Sigmoid colon (tissue), 7 donors: ENCODE data around the gene TNXB. TPM values are rescaled to one million over a fixed set of nuclear protein-coding genes. Genes with fewer than 3 reads are reported as not detected.
A peak's percentile ranks its signal among the peaks of the same experiment; 100 is the strongest.

ENCODE experiments used
- DNase-seq: peaks from one replicate; pipeline ENCODE4 v3.0.0-alpha.2; 2019
- H3K27ac ChIP-seq, 4 donors: fragments of 200-600 bp; sonication (generic); one replicate each; pipeline ENCODE4 v1.5.1; 2016 to 2019; ENCODE audit warnings: mild to moderate bottlenecking in 1 of 4
- H3K27me3 ChIP-seq, 3 donors: fragments of 200-600 bp; sonication (generic); one replicate each; pipeline ENCODE4 v1.5.1; 2019; ENCODE audit warnings: mild to moderate bottlenecking in 1 of 3
- H3K36me3 ChIP-seq, 4 donors: fragments of 200-600 bp; sonication (generic); one replicate each; pipeline ENCODE4 v1.5.1; 2016 to 2019
- H3K4me1 ChIP-seq, 4 donors: fragments of 200-600 bp; sonication (generic); one replicate each; pipeline ENCODE4 v1.5.1; 2017 to 2019
- H3K4me3 ChIP-seq, 4 donors: fragments of 200-600 bp; sonication (generic); one replicate each; pipeline ENCODE4 v1.5.1; 2017 to 2019; ENCODE audit warnings: mild to moderate bottlenecking in 2 of 4, moderate library complexity in 1 of 4
- H3K9me3 ChIP-seq, 4 donors: fragments of 200-600 bp in 3 of 4; sonication (generic) in 3 of 4; one replicate each; pipeline versions ENCODE4 v1.5.1 to v1.6.1; 2013 to 2019
- EP300 ChIP-seq, 4 donors: sonication (generic); formaldehyde crosslinking; IDR thresholded peaks; one replicate each; pipeline ENCODE4 v1.6.1; 2017; ENCODE audit warnings: antibody characterized with exemption in 4 of 4
- POLR2A ChIP-seq, 2 donors: fragments of 450-650 bp; IDR thresholded peaks; one replicate each; pipeline ENCODE4 v1.6.1; 2016; ENCODE audit warnings: antibody characterized with exemption in 2 of 2, mild to moderate bottlenecking in 2 of 2, moderate library complexity in 2 of 2
- POLR2AphosphoS5 ChIP-seq, 4 donors: sonication (generic); formaldehyde crosslinking; IDR thresholded peaks; one replicate each; pipeline ENCODE4 v1.6.1; 2017; ENCODE audit warnings: antibody characterized with exemption in 4 of 4
- WGBS, 2 donors: extraction: QIAGEN DNeasy Blood & Tissue Kit; methylation state at CpG; one replicate each; pipeline ENCODE4 v1.1.7; 2013; 5-methylcytosine and 5-hydroxymethylcytosine counted together
- intact Hi-C: fragments of 100-400 bp; cut with DNase I; formaldehyde crosslinking; loops from one replicate; pipeline ENCODE4 v1.15.1; 2023
- polyA plus RNA-seq, 3 donors: library from polyadenylated mRNA; stranded (reverse); fragments of 200-250 nt; gene quantifications; one replicate each; pipeline ENCODE4 v1.2.3, GENCODE V29; 2013
- total RNA-seq, 4 donors: library from RNA; depleted of rRNA; stranded (reverse); fragments of >200 nt; gene quantifications; one replicate each; pipeline ENCODE4 v1.1.0, GENCODE V29; 2016
- TF ChIP-seq, protein P1 (sequence below), 4 experiments: fragments of 450-650 bp in 3 of 4; fragments of 200-600 bp in 1 of 4; IDR thresholded peaks; one replicate each; pipeline ENCODE4 v1.5.1; 2016 to 2019; ENCODE audit warnings: antibody characterized with exemption in 4 of 4, mild to moderate bottlenecking in 3 of 4, moderate library complexity in 2 of 4
- donor health status: healthy with polysubstance abuse.
- donor health status: Bipolar disorder and iron deficiency.
- donor health status: healthy.

The TNXB gene
- total and polyA plus RNA-seq, 7 donors, result 1.4 to 224 (median 66.0) TPM

DNA sequence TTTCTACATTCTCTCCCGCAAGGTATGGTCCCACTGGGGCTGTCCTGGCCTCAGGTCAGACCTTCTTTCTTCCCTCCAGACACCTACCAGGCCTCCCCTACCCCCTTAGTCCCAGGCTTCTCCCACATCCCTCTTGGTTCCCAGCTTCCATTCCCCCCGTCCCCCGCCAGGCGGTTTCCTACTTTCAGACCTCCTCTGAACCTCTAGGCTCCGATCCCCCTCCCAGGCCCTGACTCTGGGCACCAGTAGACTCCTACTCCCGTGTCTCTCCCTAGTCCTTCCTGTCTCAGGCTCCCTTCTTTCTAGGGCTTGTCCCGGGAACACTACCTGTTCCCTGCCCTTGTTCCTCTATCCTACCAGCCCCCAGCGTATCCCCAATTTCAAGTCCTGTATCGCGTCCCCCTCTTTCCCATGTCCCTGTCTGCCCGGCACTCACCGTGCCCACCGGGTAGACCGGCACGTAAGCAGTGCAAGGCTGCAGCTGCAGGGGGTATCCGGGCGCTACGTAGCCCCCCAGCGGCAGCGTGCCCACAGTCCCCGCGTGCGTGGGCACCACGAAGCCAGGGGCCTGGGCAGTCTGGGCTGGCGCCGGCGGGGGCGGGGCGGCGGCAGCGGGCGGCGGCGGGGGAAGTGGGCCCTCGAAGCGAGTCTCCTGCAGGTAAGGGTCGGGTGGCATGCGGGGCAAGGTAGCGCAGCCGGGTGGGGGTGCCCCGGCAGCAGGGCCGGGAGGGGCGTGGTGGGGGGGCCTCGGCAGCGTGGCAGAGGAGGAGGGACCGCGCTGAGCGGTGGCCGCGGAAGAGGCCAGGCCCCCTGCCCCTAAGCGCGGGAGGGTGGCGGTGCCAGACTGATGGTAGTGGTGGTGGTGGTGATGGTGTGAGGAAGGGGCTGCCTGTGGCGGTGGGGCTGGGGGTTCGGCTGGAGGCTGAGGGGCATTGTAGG is 41.1 kb upstream of the TNXB start:
- H3K4me1 ChIP-seq, result peaks cover 0 to 47% (median 40%) of the 10 kb centered on the region in 4 donors
- no peak for DNase-seq

DNA sequence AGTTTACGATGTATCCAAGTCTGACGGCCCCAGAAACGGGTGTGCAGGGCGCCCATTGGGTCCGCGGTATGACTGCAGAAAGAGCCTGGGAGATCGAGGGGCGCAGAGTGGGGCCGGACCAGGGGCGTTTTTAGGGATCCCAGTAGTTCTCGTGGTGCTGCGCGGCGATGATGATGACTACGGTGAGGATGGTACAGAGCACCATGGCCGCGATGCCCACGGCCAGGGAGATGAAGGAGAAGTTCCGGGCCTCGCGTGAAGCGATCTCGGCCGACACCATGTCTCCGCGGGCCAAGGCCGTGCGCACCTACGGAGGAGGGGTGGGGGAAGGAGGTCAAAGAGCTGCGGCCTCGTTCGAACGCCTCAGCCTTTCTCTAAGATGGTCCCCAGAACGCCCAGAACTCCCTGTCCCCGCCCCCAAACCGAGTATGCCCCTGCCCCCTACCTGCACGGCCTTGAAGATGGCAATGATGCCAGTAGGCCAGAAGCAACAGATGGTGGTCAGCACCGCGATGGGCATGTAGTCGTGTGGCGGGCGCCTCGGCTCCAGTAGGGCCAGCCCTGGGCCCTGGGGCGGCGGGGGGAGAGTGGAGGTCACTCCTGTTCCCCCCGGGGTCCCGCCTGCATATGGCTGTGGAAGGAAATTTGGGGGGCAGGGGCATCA is 40.1 kb upstream of the TNXB start:
- Histone ChIP-seq H3K4me1 (peaks cover 0 to 39% (median 35%) of the 10 kb centered on the region in 4 donors), H3K4me3 (peak overlapping the region in 3 of 4 donors; percentile 7 to 13 (median 11))

More for the DNA sequence above, 41.1 kb upstream of the TNXB start:
- H3K36me3 ChIP-seq, result peaks cover 0 to 18% (median 0%) of the 10 kb centered on the region in 4 donors
- H3K4me3 ChIP-seq, result peak overlapping the region; percentile 61 to 80 (median 78)
- no peaks in the 10 kb centered on the region for H3K27me3 ChIP-seq
- peak overlapping the region in 3 of 4 donors; percentile 92 to 93 (median 93) for H3K27ac ChIP-seq
- no peaks in the 10 kb centered on the region for H3K9me3 ChIP-seq
- TF ChIP-seq POLR2AphosphoS5 (IDR thresholded peaks at IDR 0.05) (no peak), POLR2A (IDR thresholded peaks at IDR 0.05) (no peak), EP300 (IDR thresholded peaks at IDR 0.05) (no peak)
- TF ChIP-seq, protein P1, sequence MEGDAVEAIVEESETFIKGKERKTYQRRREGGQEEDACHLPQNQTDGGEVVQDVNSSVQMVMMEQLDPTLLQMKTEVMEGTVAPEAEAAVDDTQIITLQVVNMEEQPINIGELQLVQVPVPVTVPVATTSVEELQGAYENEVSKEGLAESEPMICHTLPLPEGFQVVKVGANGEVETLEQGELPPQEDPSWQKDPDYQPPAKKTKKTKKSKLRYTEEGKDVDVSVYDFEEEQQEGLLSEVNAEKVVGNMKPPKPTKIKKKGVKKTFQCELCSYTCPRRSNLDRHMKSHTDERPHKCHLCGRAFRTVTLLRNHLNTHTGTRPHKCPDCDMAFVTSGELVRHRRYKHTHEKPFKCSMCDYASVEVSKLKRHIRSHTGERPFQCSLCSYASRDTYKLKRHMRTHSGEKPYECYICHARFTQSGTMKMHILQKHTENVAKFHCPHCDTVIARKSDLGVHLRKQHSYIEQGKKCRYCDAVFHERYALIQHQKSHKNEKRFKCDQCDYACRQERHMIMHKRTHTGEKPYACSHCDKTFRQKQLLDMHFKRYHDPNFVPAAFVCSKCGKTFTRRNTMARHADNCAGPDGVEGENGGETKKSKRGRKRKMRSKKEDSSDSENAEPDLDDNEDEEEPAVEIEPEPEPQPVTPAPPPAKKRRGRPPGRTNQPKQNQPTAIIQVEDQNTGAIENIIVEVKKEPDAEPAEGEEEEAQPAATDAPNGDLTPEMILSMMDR (IDR thresholded peaks at IDR 0.05), result no peak
- WGBS, 2 donors, result 51 to 78% methylated on average over 55 of the region's 55 CpGs
- intact Hi-C loops, result loop anchor here (5.0 to 10.0 kb wide), 2 partner anchors 47 to 105 kb away; no protein-coding TSS in a partner anchor

DNA sequence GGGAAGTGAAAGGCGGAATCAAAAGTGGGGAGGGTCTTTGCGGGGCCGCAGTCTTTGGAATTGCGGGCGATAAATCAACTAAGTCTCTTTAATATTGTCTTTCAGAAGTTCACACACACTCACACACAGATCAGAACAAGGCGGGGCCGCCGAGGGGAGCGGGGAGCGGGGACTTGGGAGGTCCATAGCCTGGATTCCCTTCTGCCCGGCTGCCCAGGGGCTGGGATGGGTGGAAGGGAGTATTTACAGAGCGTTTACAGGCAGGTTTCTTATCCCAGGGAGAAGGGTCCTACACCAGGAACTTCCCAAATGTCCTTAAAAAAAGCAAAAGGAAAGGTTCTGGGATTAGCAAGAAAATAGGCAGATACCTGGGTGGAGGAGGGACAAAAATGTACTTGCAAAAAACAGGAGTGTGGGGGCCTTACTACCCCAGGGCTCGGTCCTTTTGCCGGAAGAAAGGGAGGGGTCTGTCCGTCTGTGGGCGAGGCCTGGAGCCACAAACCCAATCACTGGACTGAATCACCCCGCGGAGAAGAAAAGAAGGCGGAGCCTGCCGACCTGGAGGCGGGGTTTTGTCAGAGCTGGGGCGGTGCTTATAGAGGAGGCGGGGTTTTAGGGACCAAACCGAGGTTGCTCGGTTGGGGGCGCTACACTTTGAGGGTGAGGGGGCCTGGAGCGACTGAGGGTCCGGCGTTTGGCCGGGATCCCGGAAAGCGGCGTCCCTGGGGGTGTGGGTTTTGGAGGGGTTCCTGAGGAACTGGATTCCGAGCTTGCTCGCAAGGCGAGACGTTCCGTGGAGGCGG is 39.4 kb upstream of the TNXB start:
- no peaks in the 10 kb centered on the region for H3K9me3 ChIP-seq
- H3K27ac ChIP-seq, result peak overlapping the region in 1 of 4 donors; percentile 7
- peak overlapping the region in 3 of 4 donors; percentile 7 to 13 (median 11) for H3K4me3 ChIP-seq
- H3K36me3 ChIP-seq, result peaks cover 0 to 18% (median 0%) of the 10 kb centered on the region in 4 donors
- no peaks in the 10 kb centered on the region for H3K27me3 ChIP-seq
- TF ChIP-seq EP300 (IDR thresholded peaks at IDR 0.05), result no peak
- no peak for TF ChIP-seq POLR2AphosphoS5 (IDR thresholded peaks at IDR 0.05)
- no peak for TF ChIP-seq POLR2A (IDR thresholded peaks at IDR 0.05)
- TF ChIP-seq, protein P1 (IDR thresholded peaks at IDR 0.05), result no peak
- peaks cover 0 to 39% (median 34%) of the 10 kb centered on the region in 4 donors for H3K4me1 ChIP-seq
- intact Hi-C loops, result loop anchor here (1.0 kb wide), 1 partner anchor 17 kb away; no protein-coding TSS in a partner anchor
- no peak for DNase-seq
- 24 to 37% methylated on average over 39 of the region's 39 CpGs for WGBS, 2 donors

More for the DNA sequence above, 40.1 kb upstream of the TNXB start:
- TF ChIP-seq EP300 (IDR thresholded peaks at IDR 0.05), result no peak
- TF ChIP-seq, protein P1 (IDR thresholded peaks at IDR 0.05), result no peak
- TF ChIP-seq POLR2A (IDR thresholded peaks at IDR 0.05), result no peak
- TF ChIP-seq POLR2AphosphoS5 (IDR thresholded peaks at IDR 0.05), result no peak
- Histone ChIP-seq H3K27me3 (no peaks in the 10 kb centered on the region), H3K36me3 (peaks cover 0 to 18% (median 0%) of the 10 kb centered on the region in 4 donors), H3K9me3 (no peaks in the 10 kb centered on the region), H3K27ac (peak overlapping the region in 2 of 4 donors; percentile 7 to 93)
- DNase-seq, result no peak
- 54 to 80% methylated on average over 47 of the region's 47 CpGs for WGBS, 2 donors
- intact Hi-C loops, result no loop called here
